Embryonic facial prominence (tissue), 1 donor: ENCODE measurements around the gene CECR2.

Source experiments
- DNase-seq: peaks from one replicate; pipeline ENCODE4 v3.0.0-alpha.2; 2016; ENCODE audit errors: extremely low spot score

CECR2 gene

GRCh38 chr22:17606496-17606895, 237.2 kb downstream of the CECR2 start:
- no peak for DNase-seq
